HG03108 (cell line): ENCODE data around the gene CD2AP.

ENCODE experiments used
- ATAC-seq: cut with Tn5 transposase; IDR thresholded peaks from one replicate; pipeline ENCODE4 v1.9.1; 2021; ENCODE audit warnings: moderate library complexity; ENCODE audit not compliant: unreplicated experiment

Gene CD2AP

GRCh38 chr6:47495207-47495606 lies 17.6 kb downstream of the CD2AP start:
- ATAC-seq: no peak

GRCh38 chr6:47495954-47496545 lies 18.5 kb downstream of the CD2AP start:
- ATAC-seq: no peak

GRCh38 chr6:47496935-47497579 lies 19.5 kb downstream of the CD2AP start:
- no peak for ATAC-seq

- no peak for ATAC-seq
These were observed 25.3 kb downstream of the CD2AP start for GRCh38 chr6:47502920-47503319.

GRCh38 chr6:47509937-47510336 lies 32.3 kb downstream of the CD2AP start:
- no peak for ATAC-seq

GRCh38 chr6:47512872-47513271 lies 35.3 kb downstream of the CD2AP start:
- ATAC-seq: no peak

GRCh38 chr6:47519279-47519678 lies 41.7 kb downstream of the CD2AP start:
- ATAC-seq: no peak

GRCh38 chr6:47520282-47520681 lies 42.7 kb downstream of the CD2AP start:
- no peak for ATAC-seq

- no peak for ATAC-seq
These were observed 44.4 kb downstream of the CD2AP start for GRCh38 chr6:47521961-47522360.

- no peak for ATAC-seq
These were observed 46.7 kb downstream of the CD2AP start for GRCh38 chr6:47524136-47524845.

- no peak for ATAC-seq
These were observed 47.9 kb downstream of the CD2AP start for GRCh38 chr6:47525330-47526057.

- no peak for ATAC-seq
These were observed 49.7 kb downstream of the CD2AP start for GRCh38 chr6:47527274-47527673.

GRCh38 chr6:47529734-47530133 lies 52.1 kb downstream of the CD2AP start:
- no peak for ATAC-seq

GRCh38 chr6:47532981-47533585 lies 55.5 kb downstream of the CD2AP start:
- ATAC-seq: no peak

GRCh38 chr6:47534063-47534462 lies 56.5 kb downstream of the CD2AP start:
- no peak for ATAC-seq

GRCh38 chr6:47535316-47536225 lies 58.0 kb downstream of the CD2AP start:
- ATAC-seq: no peak

GRCh38 chr6:47536816-47537401 lies 59.3 kb downstream of the CD2AP start:
- no peak for ATAC-seq

- ATAC-seq: no peak
These were observed 67.6 kb downstream of the CD2AP start for GRCh38 chr6:47545223-47545622.

GRCh38 chr6:47551670-47552069 lies 74.1 kb downstream of the CD2AP start:
- no peak for ATAC-seq

GRCh38 chr6:47552319-47552718 lies 74.7 kb downstream of the CD2AP start:
- no peak for ATAC-seq
